H1 (cell line): ENCODE data around the gene PTX4. TPM values are rescaled to one million over a fixed set of nuclear protein-coding genes. Genes with fewer than 3 reads are reported as not detected.

Experiments
- CTCF ChIA-PET: fragments of 300-600 bp; sonication (Branson Sonifier 250); formaldehyde crosslinking; loops from one replicate; lab custom pipeline; 2021; ENCODE audit not compliant: partially characterized antibody; lab: Charles Lee
- POLR2A ChIA-PET: fragments of 300-600 bp; sonication (Branson Sonifier 250); formaldehyde crosslinking; loops from one replicate; lab custom pipeline; 2021; ENCODE audit warnings: inconsistent platforms; ENCODE audit not compliant: partially characterized antibody; lab: Charles Lee
- DNase-seq, 2 experiments: peaks; one replicate each; pipeline versions ENCODE4 v3.0.0 to v3.0.0-alpha.2; 2010 to 2022; ENCODE audit warnings: low spot score in 2 of 2, low read depth in 1 of 2, mixed read lengths in 1 of 2
- FAIRE-seq: peaks from 2 replicates; lab custom pipeline; 2011; peaks lifted over from hg19 to GRCh38; lab: Jason Lieb, UNC
- H2AFZ ChIP-seq: 2 replicates; pipeline ENCODE4 v1.8.1; 2012; ENCODE audit warnings: low read length, inconsistent platforms
- H2AK5ac ChIP-seq: 2 replicates; pipeline ENCODE4 v1.6.1; 2013; ENCODE audit warnings: low read depth, low read length
- H2BK120ac ChIP-seq: replicated peaks from 2 replicates; pipeline ENCODE3; 2013; ENCODE audit warnings: low read depth, low read length, inconsistent platforms
- H2BK12ac ChIP-seq: 2 replicates; pipeline ENCODE4 v1.6.1; 2013; ENCODE audit warnings: low read depth, low read length
- H2BK15ac ChIP-seq: 2 replicates; pipeline ENCODE4 v1.6.1; 2013; ENCODE audit warnings: low read length
- H2BK20ac ChIP-seq: 2 replicates; pipeline ENCODE4 v1.6.1; 2013; ENCODE audit warnings: low read length
- H2BK5ac ChIP-seq: 2 replicates; pipeline ENCODE4 v1.6.1; 2013; ENCODE audit warnings: low read depth, low read length
- H3K14ac ChIP-seq: 2 replicates; pipeline ENCODE4 v1.6.1; 2013; ENCODE audit warnings: inconsistent platforms; ENCODE audit not compliant: insufficient read length
- H3K18ac ChIP-seq: 2 replicates; pipeline ENCODE4 v1.6.1; 2013; ENCODE audit warnings: low read length; ENCODE audit errors: extremely low read depth
- H3K23ac ChIP-seq: 2 replicates; pipeline ENCODE4 v1.6.1; 2013; ENCODE audit warnings: inconsistent platforms; ENCODE audit not compliant: insufficient read length
- H3K23me2 ChIP-seq: 2 replicates; pipeline ENCODE4 v1.6.1; 2013; ENCODE audit warnings: low read depth, low read length
- H3K27ac ChIP-seq: 2 replicates; pipeline ENCODE4 v1.6.1; 2011; ENCODE audit warnings: low read depth, low read length, inconsistent platforms
- H3K27me3 ChIP-seq, 4 experiments: replicated peaks in 1 of 4; 1 replicate in 1 of 4; 2 replicates in 3 of 4; pipeline versions ENCODE4 v1.6.1 to v1.8.1; 2011 to 2013; ENCODE audit warnings: low read length in 3 of 4, mild to moderate bottlenecking in 3 of 4, inconsistent platforms in 2 of 4, mixed read lengths in 2 of 4, moderate library complexity in 1 of 4; ENCODE audit not compliant: control insufficient read depth in 3 of 4, insufficient read depth in 3 of 4; ENCODE audit errors: extremely low read depth in 1 of 4
- H3K36me3 ChIP-seq, 4 experiments: 2 replicates each; pipeline versions ENCODE4 v1.6.1 to v1.8.1; 2011 to 2013; ENCODE audit warnings: mild to moderate bottlenecking in 4 of 4, low read length in 3 of 4, moderate library complexity in 2 of 4, control low read depth in 1 of 4, inconsistent platforms in 1 of 4; ENCODE audit not compliant: insufficient read depth in 4 of 4, control insufficient read depth in 2 of 4
- H3K4ac ChIP-seq: replicated peaks from 2 replicates; pipeline ENCODE3; 2013; ENCODE audit warnings: low read length, low read depth, mixed read lengths, inconsistent platforms; ENCODE audit not compliant: insufficient read length
- H3K4me1 ChIP-seq, 4 experiments: replicated peaks in 1 of 4; 1 replicate in 1 of 4; 2 replicates in 3 of 4; pipeline versions ENCODE4 v1.6.1 to v1.8.1; 2011 to 2013; ENCODE audit warnings: low read length in 3 of 4, inconsistent platforms in 2 of 4, mixed read lengths in 1 of 4; ENCODE audit not compliant: insufficient read depth in 4 of 4, control insufficient read depth in 3 of 4
- H3K4me2 ChIP-seq, 2 experiments: 2 replicates each; pipeline versions ENCODE4 v1.6.1 to v1.8.1; 2011 to 2013; ENCODE audit warnings: low read depth in 2 of 2, low read length in 2 of 2, control low read depth in 1 of 2, inconsistent platforms in 1 of 2, mild to moderate bottlenecking in 1 of 2; ENCODE audit not compliant: insufficient read depth in 1 of 2
- H3K4me3 ChIP-seq, 4 experiments: fragments of 200-600, 300-600 bp in 1 of 4; sonication (generic), shearing (Covaris generic), sonication (Bioruptor Twin) in 1 of 4; 2 replicates each; pipeline versions ENCODE4 v1.5.1 to v1.8.1; 2011 to 2016; ENCODE audit warnings: low read length in 4 of 4, low read depth in 3 of 4, control low read depth in 2 of 4, inconsistent platforms in 2 of 4, mild to moderate bottlenecking in 2 of 4, mixed read lengths in 1 of 4, moderate library complexity in 1 of 4; ENCODE audit not compliant: insufficient read depth in 2 of 4; ENCODE audit errors: extremely low read depth in 1 of 4
- H3K56ac ChIP-seq: replicated peaks from 2 replicates; pipeline ENCODE3; 2013; ENCODE audit warnings: low read depth, mild to moderate bottlenecking, mixed read lengths, low read length, inconsistent platforms; ENCODE audit not compliant: insufficient read length
- H3K79me1 ChIP-seq: 2 replicates; pipeline ENCODE4 v1.6.1; 2013; ENCODE audit warnings: low read depth, low read length, control low read depth
- H3K79me2 ChIP-seq, 2 experiments: 2 replicates each; pipeline versions ENCODE4 v1.6.1 to v1.8.1; 2012 to 2013; ENCODE audit warnings: low read length in 2 of 2, mild to moderate bottlenecking in 2 of 2, inconsistent platforms in 1 of 2; ENCODE audit not compliant: insufficient read depth in 2 of 2, control insufficient read depth in 1 of 2
- H3K9ac ChIP-seq, 4 experiments: replicated peaks in 1 of 4; 1 replicate in 1 of 4; 2 replicates in 3 of 4; pipeline versions ENCODE4 v1.6.1 to v1.8.1; 2011 to 2013; ENCODE audit warnings: low read depth in 3 of 4, low read length in 3 of 4, control low read depth in 2 of 4, mild to moderate bottlenecking in 2 of 4, moderate library complexity in 2 of 4, inconsistent platforms in 1 of 4; ENCODE audit errors: extremely low read depth in 1 of 4
- H3K9me3 ChIP-seq, 2 experiments: 2 replicates each; pipeline versions ENCODE4 v1.6.1 to v1.8.1; 2012 to 2013; ENCODE audit warnings: mild to moderate bottlenecking in 2 of 2, moderate library complexity in 2 of 2, control low read depth in 1 of 2, inconsistent platforms in 1 of 2, low read depth in 1 of 2, low read length in 1 of 2, mixed read lengths in 1 of 2; ENCODE audit not compliant: insufficient read depth in 2 of 2
- H4K20me1 ChIP-seq, 2 experiments: replicated peaks in 1 of 2; 2 replicates each; pipeline versions ENCODE3 to v1.8.1; 2011 to 2013; ENCODE audit warnings: inconsistent platforms in 2 of 2, low read length in 2 of 2, mild to moderate bottlenecking in 1 of 2; ENCODE audit not compliant: insufficient read depth in 2 of 2, control insufficient read depth in 1 of 2
- H4K5ac ChIP-seq: 2 replicates; pipeline ENCODE4 v1.6.1; 2013; ENCODE audit warnings: low read length, low read depth, mixed read lengths, inconsistent platforms; ENCODE audit not compliant: insufficient read length
- H4K8ac ChIP-seq: 2 replicates; pipeline ENCODE4 v1.8.0; 2013; ENCODE audit warnings: mild to moderate bottlenecking, moderate library complexity, low read length, inconsistent platforms; ENCODE audit not compliant: insufficient read depth; ENCODE audit errors: extremely low read depth
- H4K91ac ChIP-seq: replicated peaks from 2 replicates; pipeline ENCODE3; 2013; ENCODE audit warnings: low read length, mixed read lengths, inconsistent platforms; ENCODE audit not compliant: insufficient read length
- BACH1 ChIP-seq: IDR thresholded peaks from 2 replicates; pipeline ENCODE4 v1.6.1; 2012; ENCODE audit warnings: low read length, improper control_type of control experiment
- CEBPB ChIP-seq: IDR thresholded peaks from 2 replicates; pipeline ENCODE4 v1.6.1; 2012; ENCODE audit warnings: low read depth, low read length
- CREB1 ChIP-seq: IDR thresholded peaks from 2 replicates; pipeline ENCODE4 v1.6.1; 2012; ENCODE audit warnings: inconsistent platforms
- WGBS, 2 experiments: shearing (Covaris generic) in 1 of 2; methylation state at CpG; one replicate each; pipeline versions ENCODE4 v1.1.6 to v1.1.7; 2013 to 2015; ENCODE audit warnings: low lambda C conversion rate in 2 of 2, mixed read lengths in 2 of 2, inconsistent platforms in 1 of 2, low coverage in 1 of 2, missing lambda C conversion rate in 1 of 2; ENCODE audit not compliant: insufficient replicate concordance in 2 of 2, insufficient coverage in 1 of 2, insufficient read length in 1 of 2; ENCODE audit errors: extremely low coverage in 1 of 2, missing lambda C conversion rate in 1 of 2; 5-methylcytosine and 5-hydroxymethylcytosine counted together
- polyA plus RNA-seq, 7 experiments: library from polyadenylated mRNA; depleted of rRNA in 3 of 7; stranded (reverse) in 5 of 7; unstranded in 2 of 7; fragments of >200 nt in 5 of 7; fragments of 200-250 nt in 2 of 7; gene quantifications; 1 replicate in 5 of 7; 2 replicates in 1 of 7; 4 replicates in 1 of 7; pipeline versions ENCODE4 v1.2.1 to v1.2.3, GENCODE V29; 2011 to 2013; ENCODE audit warnings: missing spikeins in 2 of 7, mixed read lengths in 2 of 7
- total RNA-seq: library from RNA; stranded (reverse); fragmentation: NEBNext Ultra II Directional; extraction: Animal tissue kit (Norgen Biotek cat#: 25700); gene quantifications from 2 replicates; pipeline ENCODE4 v1.2.1, GENCODE V29; 2021

The PTX4 gene
- total and polyA plus RNA-seq, 2 of the 8 experiments (the other 6 are each of a cell fraction or from before 2014, with no cell fraction given), result not detected

- no peaks in the 10 kb centered on the region for H3K23me2 ChIP-seq
- H2BK20ac ChIP-seq, result no peak overlapping the region
- H3K9ac ChIP-seq, result no peak overlapping the region
- no peak overlapping the region for H2BK5ac ChIP-seq
- no peak overlapping the region for H2AK5ac ChIP-seq
- H4K91ac ChIP-seq, result no peak overlapping the region
- no peak overlapping the region for H3K4me2 ChIP-seq
- no peak overlapping the region for H4K5ac ChIP-seq
- H3K18ac ChIP-seq, result no peak overlapping the region
- no peaks in the 10 kb centered on the region for H3K79me2 ChIP-seq
- CTCF ChIA-PET, result interaction anchor here (1.1 to 1.9 kb wide), 8 partner anchors 8 to 145 kb away, joined by 3 to 10 read pairs (median 4); partner anchors contain the start of gene TELO2
- POLR2A ChIA-PET, result interaction anchor here (1.0 to 10.3 kb wide), 5 partner anchors 9 to 260 kb away, joined by 3 to 175 read pairs (median 3); partner anchors contain the start of genes PTX4 and TELO2
- H3K14ac ChIP-seq, result no peak overlapping the region
- peaks cover 7 to 24% (median 8%) of the 10 kb centered on the region in 4 experiments; a peak in 5 of 8 replicates for H3K36me3 ChIP-seq
- no peak overlapping the region for H3K27ac ChIP-seq
- FAIRE-seq (no peak), DNase-seq (no peak)
- H4K8ac ChIP-seq, result peak overlapping the region; percentile 51; the same call in 1 of the 2 replicates
- no peak overlapping the region for H3K4ac ChIP-seq
- H3K4me3 ChIP-seq, result no peak overlapping the region
- no peak overlapping the region for H2BK15ac ChIP-seq
- no peak overlapping the region for H2AFZ ChIP-seq
- H2BK12ac ChIP-seq, result no peak overlapping the region
- H3K27me3 ChIP-seq, result no peaks in the 10 kb centered on the region
- no peaks in the 10 kb centered on the region for H3K79me1 ChIP-seq
- no peaks in the 10 kb centered on the region for H3K4me1 ChIP-seq
- H3K9me3 ChIP-seq, result peaks cover 0 to 2% of the 10 kb centered on the region in 2 experiments; a peak in 2 of 4 replicates
- 94% methylated on average over 40 of the region's 44 CpGs; no CpG with 5 or more reads in 1 of the 2 experiments for WGBS, 2 experiments
- H3K56ac ChIP-seq, result no peak overlapping the region
- peaks cover 2% of the 10 kb centered on the region in 2 experiments for H4K20me1 ChIP-seq
- H2BK120ac ChIP-seq, result no peak overlapping the region
- no peak overlapping the region for H3K23ac ChIP-seq
- no peak for TF ChIP-seq BACH1
- TF ChIP-seq CREB1, result no peak
- no peak for TF ChIP-seq CEBPB
These were observed 20.8 kb upstream of the PTX4 start for GRCh38 chr16:1509307-1510221.
